GM23338 (cell line): ENCODE data around the gene GPHA2. TPM values are rescaled to one million over a fixed set of nuclear protein-coding genes. Genes with fewer than 3 reads are reported as not detected.

Experiments
- ATAC-seq: fragments of 200-7000 bp; cut with Tn5 transposase; 3 replicates; pipeline ENCODE4 v1.9.1; 2020
- DNase-seq: peaks from one replicate; pipeline ENCODE4 v3.0.0-alpha.2; 2015; ENCODE audit warnings: low spot score
- H2AFZ ChIP-seq: fragments of 200-600 bp; sonication (generic); 2 replicates; pipeline ENCODE4 v1.8.0; 2016; ENCODE audit warnings: antibody characterized with exemption, mild to moderate bottlenecking, moderate library complexity
- H3F3A ChIP-seq: fragments of 200-600 bp; sonication (generic); replicated peaks from 2 replicates; pipeline ENCODE4 v1.8.0; 2017; ENCODE audit warnings: antibody characterized with exemption, mixed run types, low read depth
- H3K27ac ChIP-seq: fragments of 200-600 bp; sonication (generic); 2 replicates; pipeline ENCODE4 v1.6.1; 2016; ENCODE audit warnings: low read depth
- H3K27me3 ChIP-seq: fragments of 200-600 bp; sonication (generic); 2 replicates; pipeline ENCODE4 v1.8.0; 2016; ENCODE audit warnings: mild to moderate bottlenecking, mixed run types, moderate library complexity; ENCODE audit not compliant: insufficient read depth
- H3K36me3 ChIP-seq: fragments of 200-600 bp; sonication (generic); 2 replicates; pipeline ENCODE4 v1.8.0; 2016; ENCODE audit warnings: mild to moderate bottlenecking; ENCODE audit not compliant: insufficient read depth
- H3K4me1 ChIP-seq: fragments of 200-600 bp; sonication (generic); 2 replicates; pipeline ENCODE4 v1.8.0; 2016; ENCODE audit warnings: mild to moderate bottlenecking, moderate library complexity; ENCODE audit not compliant: insufficient read depth
- H3K4me2 ChIP-seq: fragments of 200-600 bp; sonication (generic); 2 replicates; pipeline ENCODE4 v1.7.1; 2017; ENCODE audit warnings: mixed run types
- H3K4me3 ChIP-seq: fragments of 200-600 bp; sonication (generic); 2 replicates; pipeline ENCODE4 v1.6.1; 2016; ENCODE audit warnings: mixed run types
- H3K79me2 ChIP-seq: fragments of 200-600 bp; sonication (generic); replicated peaks from 2 replicates; pipeline ENCODE4 v1.8.0; 2017; ENCODE audit warnings: mild to moderate bottlenecking; ENCODE audit not compliant: insufficient read depth
- H3K9me2 ChIP-seq: fragments of 200-600 bp; sonication (generic); 2 replicates; pipeline ENCODE4 v1.8.0; 2017; ENCODE audit not compliant: insufficient read depth
- H4K20me1 ChIP-seq: fragments of 200-600 bp; sonication (generic); replicated peaks from 2 replicates; pipeline ENCODE4 v1.8.0; 2017; ENCODE audit warnings: mild to moderate bottlenecking; ENCODE audit not compliant: insufficient read depth
- H3K27ac Mint-ChIP-seq: 2 replicates; pipeline ENCODE4 v1.8.0; 2020; ENCODE audit warnings: inconsistent platforms, mild to moderate bottlenecking, moderate library complexity, mixed read lengths
- H3K27me3 Mint-ChIP-seq: 3 replicates; pipeline ENCODE4 v1.8.0; 2022; ENCODE audit warnings: low read depth, mild to moderate bottlenecking, moderate library complexity, mixed read lengths, inconsistent platforms; ENCODE audit not compliant: insufficient read depth, poor library complexity
- H3K36me3 Mint-ChIP-seq: 3 replicates; pipeline ENCODE4 v1.8.0; 2021; ENCODE audit warnings: low read depth, mild to moderate bottlenecking, inconsistent platforms, moderate library complexity, mixed read lengths
- H3K4me1 Mint-ChIP-seq: 3 replicates; pipeline ENCODE4 v1.8.0; 2020; ENCODE audit warnings: mild to moderate bottlenecking, inconsistent platforms, mixed read lengths
- H3K4me3 Mint-ChIP-seq: 3 replicates; pipeline ENCODE4 v1.8.0; 2021; ENCODE audit warnings: moderate library complexity, mild to moderate bottlenecking, inconsistent platforms, mixed read lengths
- H3K9me3 Mint-ChIP-seq: 3 replicates; pipeline ENCODE4 v1.8.0; 2020; ENCODE audit warnings: moderate library complexity, mild to moderate bottlenecking, inconsistent platforms, mixed read lengths
- EZH2phosphoT487 ChIP-seq: fragments of 200-600 bp; sonication (generic); IDR thresholded peaks from one replicate; pipeline ENCODE4 v1.8.1; 2018; ENCODE audit warnings: antibody characterized with exemption; ENCODE audit not compliant: unreplicated experiment
- JUNB ChIP-seq: IDR thresholded peaks from one replicate; pipeline ENCODE4 v1.6.1; 2016; ENCODE audit warnings: antibody characterized with exemption; ENCODE audit not compliant: unreplicated experiment
- NANOG ChIP-seq: IDR thresholded peaks from 2 replicates; pipeline ENCODE4 v1.6.1; 2016; ENCODE audit warnings: antibody characterized with exemption, borderline replicate concordance
- ZNF114 ChIP-seq: fragments of 250-450 bp; sonication (Bioruptor Pico); IDR thresholded peaks from 2 replicates; pipeline ENCODE4 v1.5.0; 2020; ENCODE audit warnings: mild to moderate bottlenecking, moderate library complexity
- ZNF331 ChIP-seq: fragments of 250-450 bp; sonication (Bioruptor Pico); IDR thresholded peaks from 2 replicates; pipeline ENCODE4 v1.5.0; 2020; ENCODE audit warnings: low read depth, mild to moderate bottlenecking, moderate library complexity
- polyA plus RNA-seq: library from polyadenylated mRNA; unstranded; fragments of >200 nt; fragmentation: Nextera tagmentation; extraction: Ambion mirVana; gene quantifications from 2 replicates; pipeline ENCODE4 v1.2.1, GENCODE V29; 2016
- total RNA-seq: library from RNA; depleted of rRNA; stranded (reverse); fragments of >200 nt; shearing (Covaris generic); gene quantifications from 2 replicates; pipeline ENCODE4 v1.2.3, GENCODE V29; 2014
- TF ChIP-seq, protein P1 (sequence below), 2 experiments: fragments of 200-600 bp in 1 of 2; sonication (generic) in 1 of 2; conservative IDR thresholded peaks; 2 replicates each; pipeline versions ENCODE4 v1.5.1 to v1.6.1; 2016 to 2017; ENCODE audit warnings: antibody characterized with exemption in 2 of 2, low read depth in 2 of 2, mild to moderate bottlenecking in 2 of 2, moderate library complexity in 1 of 2
- TF ChIP-seq, protein P2 (sequence below): fragments of 250-450 bp; sonication (Bioruptor Pico); IDR thresholded peaks from 2 replicates; pipeline ENCODE4 v1.5.0; 2020; ENCODE audit warnings: mild to moderate bottlenecking, moderate library complexity
- TF ChIP-seq, protein P3 (sequence below): IDR thresholded peaks from one replicate; pipeline ENCODE4 v1.6.1; 2018; ENCODE audit warnings: antibody characterized with exemption; ENCODE audit not compliant: unreplicated experiment
- TF ChIP-seq, protein P4 (sequence below): IDR thresholded peaks from 2 replicates; pipeline ENCODE4 v1.6.1; 2016; ENCODE audit warnings: antibody characterized with exemption

Gene GPHA2
- total and polyA plus RNA-seq, 2 experiments from 2014 or later = 0.83 to 1.8 TPM

DNA sequence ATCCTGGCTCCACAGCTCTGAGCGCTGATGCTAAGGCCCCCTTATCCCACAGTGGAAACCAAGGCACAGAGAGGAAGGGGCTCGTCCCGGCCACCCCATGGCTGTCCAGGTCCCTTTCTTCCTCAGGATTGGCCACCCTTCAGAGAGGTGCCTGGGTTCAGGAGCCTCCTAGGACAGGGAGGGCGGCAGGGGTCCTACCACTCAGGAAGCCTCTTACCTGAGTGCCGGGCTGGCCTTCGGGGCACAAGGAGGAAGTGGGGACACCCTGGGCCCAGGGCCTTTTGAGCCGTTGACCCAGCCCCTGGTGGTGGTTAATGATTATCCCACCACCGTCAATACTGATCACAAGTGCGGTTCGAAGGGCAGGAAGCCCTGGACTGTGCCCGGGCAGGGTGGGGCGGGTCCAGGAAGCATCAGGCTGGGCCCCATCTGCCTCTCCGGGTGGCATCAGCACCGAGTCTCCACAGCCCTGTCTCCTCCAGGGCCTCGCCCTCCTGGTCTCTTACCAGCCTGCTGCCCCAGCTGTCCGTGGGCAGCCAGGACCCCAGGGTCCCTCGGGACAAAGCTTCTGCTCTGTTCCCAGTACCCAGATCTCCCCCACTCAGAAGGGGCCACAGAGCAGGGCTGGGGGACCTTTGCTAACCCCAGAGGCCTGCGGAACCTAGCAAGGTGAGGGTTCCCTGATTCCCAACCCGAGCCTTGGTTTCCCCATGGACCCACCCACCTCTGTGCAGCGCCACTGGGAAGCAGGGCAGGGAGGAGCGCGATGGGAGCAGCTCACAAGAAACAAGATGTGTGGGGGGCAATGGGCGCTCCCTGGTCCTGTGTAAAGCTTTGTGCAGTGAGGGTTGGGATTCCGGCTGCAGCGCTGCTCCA, 42.3 kb downstream of the GPHA2 start (continued):
- TF ChIP-seq, protein P1, sequence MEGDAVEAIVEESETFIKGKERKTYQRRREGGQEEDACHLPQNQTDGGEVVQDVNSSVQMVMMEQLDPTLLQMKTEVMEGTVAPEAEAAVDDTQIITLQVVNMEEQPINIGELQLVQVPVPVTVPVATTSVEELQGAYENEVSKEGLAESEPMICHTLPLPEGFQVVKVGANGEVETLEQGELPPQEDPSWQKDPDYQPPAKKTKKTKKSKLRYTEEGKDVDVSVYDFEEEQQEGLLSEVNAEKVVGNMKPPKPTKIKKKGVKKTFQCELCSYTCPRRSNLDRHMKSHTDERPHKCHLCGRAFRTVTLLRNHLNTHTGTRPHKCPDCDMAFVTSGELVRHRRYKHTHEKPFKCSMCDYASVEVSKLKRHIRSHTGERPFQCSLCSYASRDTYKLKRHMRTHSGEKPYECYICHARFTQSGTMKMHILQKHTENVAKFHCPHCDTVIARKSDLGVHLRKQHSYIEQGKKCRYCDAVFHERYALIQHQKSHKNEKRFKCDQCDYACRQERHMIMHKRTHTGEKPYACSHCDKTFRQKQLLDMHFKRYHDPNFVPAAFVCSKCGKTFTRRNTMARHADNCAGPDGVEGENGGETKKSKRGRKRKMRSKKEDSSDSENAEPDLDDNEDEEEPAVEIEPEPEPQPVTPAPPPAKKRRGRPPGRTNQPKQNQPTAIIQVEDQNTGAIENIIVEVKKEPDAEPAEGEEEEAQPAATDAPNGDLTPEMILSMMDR (conservative IDR thresholded peaks at IDR 0.05; ENCODE audit: low read depth in 2 of 2) = no peak
- TF ChIP-seq EZH2phosphoT487 (no peak), ZNF114 (CRISPR knock-in tag) (no peak), NANOG (no peak)
- TF ChIP-seq, protein P2, sequence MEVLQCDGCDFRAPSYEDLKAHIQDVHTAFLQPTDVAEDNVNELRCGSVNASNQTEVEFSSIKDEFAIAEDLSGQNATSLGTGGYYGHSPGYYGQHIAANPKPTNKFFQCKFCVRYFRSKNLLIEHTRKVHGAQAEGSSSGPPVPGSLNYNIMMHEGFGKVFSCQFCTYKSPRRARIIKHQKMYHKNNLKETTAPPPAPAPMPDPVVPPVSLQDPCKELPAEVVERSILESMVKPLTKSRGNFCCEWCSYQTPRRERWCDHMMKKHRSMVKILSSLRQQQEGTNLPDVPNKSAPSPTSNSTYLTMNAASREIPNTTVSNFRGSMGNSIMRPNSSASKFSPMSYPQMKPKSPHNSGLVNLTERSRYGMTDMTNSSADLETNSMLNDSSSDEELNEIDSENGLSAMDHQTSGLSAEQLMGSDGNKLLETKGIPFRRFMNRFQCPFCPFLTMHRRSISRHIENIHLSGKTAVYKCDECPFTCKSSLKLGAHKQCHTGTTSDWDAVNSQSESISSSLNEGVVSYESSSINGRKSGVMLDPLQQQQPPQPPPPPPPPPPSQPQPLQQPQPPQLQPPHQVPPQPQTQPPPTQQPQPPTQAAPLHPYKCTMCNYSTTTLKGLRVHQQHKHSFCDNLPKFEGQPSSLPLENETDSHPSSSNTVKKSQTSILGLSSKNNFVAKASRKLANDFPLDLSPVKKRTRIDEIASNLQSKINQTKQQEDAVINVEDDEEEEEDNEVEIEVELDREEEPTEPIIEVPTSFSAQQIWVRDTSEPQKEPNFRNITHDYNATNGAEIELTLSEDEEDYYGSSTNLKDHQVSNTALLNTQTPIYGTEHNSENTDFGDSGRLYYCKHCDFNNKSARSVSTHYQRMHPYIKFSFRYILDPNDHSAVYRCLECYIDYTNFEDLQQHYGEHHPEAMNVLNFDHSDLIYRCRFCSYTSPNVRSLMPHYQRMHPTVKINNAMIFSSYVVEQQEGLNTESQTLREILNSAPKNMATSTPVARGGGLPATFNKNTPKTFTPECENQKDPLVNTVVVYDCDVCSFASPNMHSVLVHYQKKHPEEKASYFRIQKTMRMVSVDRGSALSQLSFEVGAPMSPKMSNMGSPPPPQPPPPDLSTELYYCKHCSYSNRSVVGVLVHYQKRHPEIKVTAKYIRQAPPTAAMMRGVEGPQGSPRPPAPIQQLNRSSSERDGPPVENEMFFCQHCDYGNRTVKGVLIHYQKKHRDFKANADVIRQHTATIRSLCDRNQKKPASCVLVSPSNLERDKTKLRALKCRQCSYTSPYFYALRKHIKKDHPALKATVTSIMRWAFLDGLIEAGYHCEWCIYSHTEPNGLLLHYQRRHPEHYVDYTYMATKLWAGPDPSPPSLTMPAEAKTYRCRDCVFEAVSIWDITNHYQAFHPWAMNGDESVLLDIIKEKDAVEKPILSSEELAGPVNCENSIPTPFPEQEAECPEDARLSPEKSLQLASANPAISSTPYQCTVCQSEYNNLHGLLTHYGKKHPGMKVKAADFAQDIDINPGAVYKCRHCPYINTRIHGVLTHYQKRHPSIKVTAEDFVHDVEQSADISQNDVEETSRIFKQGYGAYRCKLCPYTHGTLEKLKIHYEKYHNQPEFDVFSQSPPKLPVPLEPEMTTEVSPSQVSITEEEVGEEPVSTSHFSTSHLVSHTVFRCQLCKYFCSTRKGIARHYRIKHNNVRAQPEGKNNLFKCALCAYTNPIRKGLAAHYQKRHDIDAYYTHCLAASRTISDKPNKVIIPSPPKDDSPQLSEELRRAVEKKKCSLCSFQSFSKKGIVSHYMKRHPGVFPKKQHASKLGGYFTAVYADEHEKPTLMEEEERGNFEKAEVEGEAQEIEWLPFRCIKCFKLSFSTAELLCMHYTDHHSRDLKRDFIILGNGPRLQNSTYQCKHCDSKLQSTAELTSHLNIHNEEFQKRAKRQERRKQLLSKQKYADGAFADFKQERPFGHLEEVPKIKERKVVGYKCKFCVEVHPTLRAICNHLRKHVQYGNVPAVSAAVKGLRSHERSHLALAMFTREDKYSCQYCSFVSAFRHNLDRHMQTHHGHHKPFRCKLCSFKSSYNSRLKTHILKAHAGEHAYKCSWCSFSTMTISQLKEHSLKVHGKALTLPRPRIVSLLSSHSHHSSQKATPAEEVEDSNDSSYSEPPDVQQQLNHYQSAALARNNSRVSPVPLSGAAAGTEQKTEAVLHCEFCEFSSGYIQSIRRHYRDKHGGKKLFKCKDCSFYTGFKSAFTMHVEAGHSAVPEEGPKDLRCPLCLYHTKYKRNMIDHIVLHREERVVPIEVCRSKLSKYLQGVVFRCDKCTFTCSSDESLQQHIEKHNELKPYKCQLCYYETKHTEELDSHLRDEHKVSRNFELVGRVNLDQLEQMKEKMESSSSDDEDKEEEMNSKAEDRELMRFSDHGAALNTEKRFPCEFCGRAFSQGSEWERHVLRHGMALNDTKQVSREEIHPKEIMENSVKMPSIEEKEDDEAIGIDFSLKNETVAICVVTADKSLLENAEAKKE (CRISPR knock-in tag) = no peak

DNA sequence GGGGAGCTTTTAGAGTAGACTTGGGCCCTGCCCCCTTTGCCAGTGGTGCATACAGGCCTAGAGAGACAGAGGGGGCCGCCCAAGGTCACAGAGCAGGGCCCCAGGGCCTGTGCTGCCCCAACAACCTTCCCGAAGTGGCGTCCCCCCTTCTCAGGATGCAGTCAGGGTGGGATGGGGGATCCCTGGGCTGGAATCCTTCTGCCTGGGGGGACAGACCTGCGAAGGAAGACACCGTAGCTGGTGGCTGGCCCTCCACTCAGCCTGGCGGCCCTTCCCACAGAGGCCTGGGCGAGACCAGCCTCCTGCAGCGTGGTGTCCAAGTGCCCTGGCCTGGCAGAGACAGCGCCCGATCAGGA, 42.9 kb downstream of the GPHA2 start:
- TF ChIP-seq, protein P3, sequence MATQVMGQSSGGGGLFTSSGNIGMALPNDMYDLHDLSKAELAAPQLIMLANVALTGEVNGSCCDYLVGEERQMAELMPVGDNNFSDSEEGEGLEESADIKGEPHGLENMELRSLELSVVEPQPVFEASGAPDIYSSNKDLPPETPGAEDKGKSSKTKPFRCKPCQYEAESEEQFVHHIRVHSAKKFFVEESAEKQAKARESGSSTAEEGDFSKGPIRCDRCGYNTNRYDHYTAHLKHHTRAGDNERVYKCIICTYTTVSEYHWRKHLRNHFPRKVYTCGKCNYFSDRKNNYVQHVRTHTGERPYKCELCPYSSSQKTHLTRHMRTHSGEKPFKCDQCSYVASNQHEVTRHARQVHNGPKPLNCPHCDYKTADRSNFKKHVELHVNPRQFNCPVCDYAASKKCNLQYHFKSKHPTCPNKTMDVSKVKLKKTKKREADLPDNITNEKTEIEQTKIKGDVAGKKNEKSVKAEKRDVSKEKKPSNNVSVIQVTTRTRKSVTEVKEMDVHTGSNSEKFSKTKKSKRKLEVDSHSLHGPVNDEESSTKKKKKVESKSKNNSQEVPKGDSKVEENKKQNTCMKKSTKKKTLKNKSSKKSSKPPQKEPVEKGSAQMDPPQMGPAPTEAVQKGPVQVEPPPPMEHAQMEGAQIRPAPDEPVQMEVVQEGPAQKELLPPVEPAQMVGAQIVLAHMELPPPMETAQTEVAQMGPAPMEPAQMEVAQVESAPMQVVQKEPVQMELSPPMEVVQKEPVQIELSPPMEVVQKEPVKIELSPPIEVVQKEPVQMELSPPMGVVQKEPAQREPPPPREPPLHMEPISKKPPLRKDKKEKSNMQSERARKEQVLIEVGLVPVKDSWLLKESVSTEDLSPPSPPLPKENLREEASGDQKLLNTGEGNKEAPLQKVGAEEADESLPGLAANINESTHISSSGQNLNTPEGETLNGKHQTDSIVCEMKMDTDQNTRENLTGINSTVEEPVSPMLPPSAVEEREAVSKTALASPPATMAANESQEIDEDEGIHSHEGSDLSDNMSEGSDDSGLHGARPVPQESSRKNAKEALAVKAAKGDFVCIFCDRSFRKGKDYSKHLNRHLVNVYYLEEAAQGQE = no peak
- TF ChIP-seq, protein P4, sequence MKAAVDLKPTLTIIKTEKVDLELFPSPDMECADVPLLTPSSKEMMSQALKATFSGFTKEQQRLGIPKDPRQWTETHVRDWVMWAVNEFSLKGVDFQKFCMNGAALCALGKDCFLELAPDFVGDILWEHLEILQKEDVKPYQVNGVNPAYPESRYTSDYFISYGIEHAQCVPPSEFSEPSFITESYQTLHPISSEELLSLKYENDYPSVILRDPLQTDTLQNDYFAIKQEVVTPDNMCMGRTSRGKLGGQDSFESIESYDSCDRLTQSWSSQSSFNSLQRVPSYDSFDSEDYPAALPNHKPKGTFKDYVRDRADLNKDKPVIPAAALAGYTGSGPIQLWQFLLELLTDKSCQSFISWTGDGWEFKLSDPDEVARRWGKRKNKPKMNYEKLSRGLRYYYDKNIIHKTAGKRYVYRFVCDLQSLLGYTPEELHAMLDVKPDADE = no peak
- no peak for TF ChIP-seq ZNF114 (CRISPR knock-in tag)
- TF ChIP-seq ZNF331 (CRISPR knock-in tag) = no peak
- TF ChIP-seq JUNB = no peak
- no peak for TF ChIP-seq NANOG
- Histone ChIP-seq H3K9me2 (no peaks in the 10 kb centered on the region), H3K79me2 (no peaks in the 10 kb centered on the region), H3K27ac (no peak overlapping the region), H3K4me1 (peaks cover 9% of the 10 kb centered on the region; the same call in 1 of the 2 replicates), H3K27me3 (no peaks in the 10 kb centered on the region), H3K36me3 (no peaks in the 10 kb centered on the region), H3K4me3 (no peak overlapping the region), H3K4me2 (no peak overlapping the region), H2AFZ (no peak overlapping the region), H3F3A (no peaks in the 10 kb centered on the region), H4K20me1 (no peaks in the 10 kb centered on the region)
- H3K36me3 Mint-ChIP-seq = no peaks in the 10 kb centered on the region; the same call in 2 of the 3 replicates
- no peak overlapping the region for H3K4me3 Mint-ChIP-seq
- peaks cover 15% of the 10 kb centered on the region for H3K4me1 Mint-ChIP-seq
- no peak overlapping the region for H3K27ac Mint-ChIP-seq
- H3K9me3 Mint-ChIP-seq = no peaks in the 10 kb centered on the region
- DNase-seq (no peak), ATAC-seq (no peak)
- H3K27me3 Mint-ChIP-seq = peaks cover 15% of the 10 kb centered on the region
